ENCODE results near the gene CCDC13.

Gene CCDC13

DNA sequence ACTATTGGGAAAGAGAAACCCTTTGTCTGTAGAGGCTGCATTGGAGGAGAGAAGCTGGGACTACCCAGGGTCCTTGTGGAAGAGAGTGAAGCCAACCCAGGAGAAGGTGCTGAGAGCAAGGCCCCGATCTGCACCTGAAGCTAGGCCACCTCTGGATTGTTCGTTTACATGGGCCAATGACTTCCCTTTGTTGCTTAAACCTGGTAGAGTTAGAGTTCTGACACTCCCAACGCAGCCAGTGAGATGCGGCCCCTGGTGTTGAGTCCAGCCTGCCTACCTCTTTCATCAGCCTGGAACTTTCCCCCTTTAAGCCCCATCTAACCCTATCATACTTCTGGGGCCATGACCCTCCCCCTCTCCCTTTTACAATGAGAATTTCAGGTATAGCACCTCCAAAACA lies 30.8 kb downstream of the CCDC13 start:
- TF ChIP-seq GATA1 (IDR thresholded peaks at IDR 0.05; ENCODE audit: low read depth, low read length) = no peak
- TF ChIP-seq POLR2A (IDR thresholded peaks at IDR 0.05; ENCODE audit: low read length) = no peak
- no peak for DNase-seq

DNA sequence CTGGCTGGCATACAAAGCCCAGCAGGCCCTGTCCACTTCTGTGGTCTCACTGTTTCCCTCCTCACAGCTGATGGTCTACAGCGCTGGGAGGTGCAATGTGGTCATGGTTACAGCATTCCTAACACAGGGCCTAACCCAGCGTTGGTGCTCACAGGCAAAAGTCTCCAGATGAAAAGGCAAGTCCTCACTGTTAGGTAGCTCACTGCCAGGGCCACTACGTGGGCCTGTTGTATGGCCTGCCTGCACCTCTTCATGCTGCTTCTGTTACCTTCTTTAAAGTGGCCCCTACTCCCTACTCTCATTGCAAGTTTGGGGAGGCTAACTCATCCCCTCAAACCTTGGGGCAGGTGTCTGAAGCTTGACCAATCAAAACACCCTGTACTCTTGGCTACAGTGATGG lies 31.3 kb downstream of the CCDC13 start:
- no peak for DNase-seq
- TF ChIP-seq GATA1 (IDR thresholded peaks at IDR 0.05; ENCODE audit: low read depth, low read length) (no peak), POLR2A (IDR thresholded peaks at IDR 0.05; ENCODE audit: low read length) (no peak)

DNA sequence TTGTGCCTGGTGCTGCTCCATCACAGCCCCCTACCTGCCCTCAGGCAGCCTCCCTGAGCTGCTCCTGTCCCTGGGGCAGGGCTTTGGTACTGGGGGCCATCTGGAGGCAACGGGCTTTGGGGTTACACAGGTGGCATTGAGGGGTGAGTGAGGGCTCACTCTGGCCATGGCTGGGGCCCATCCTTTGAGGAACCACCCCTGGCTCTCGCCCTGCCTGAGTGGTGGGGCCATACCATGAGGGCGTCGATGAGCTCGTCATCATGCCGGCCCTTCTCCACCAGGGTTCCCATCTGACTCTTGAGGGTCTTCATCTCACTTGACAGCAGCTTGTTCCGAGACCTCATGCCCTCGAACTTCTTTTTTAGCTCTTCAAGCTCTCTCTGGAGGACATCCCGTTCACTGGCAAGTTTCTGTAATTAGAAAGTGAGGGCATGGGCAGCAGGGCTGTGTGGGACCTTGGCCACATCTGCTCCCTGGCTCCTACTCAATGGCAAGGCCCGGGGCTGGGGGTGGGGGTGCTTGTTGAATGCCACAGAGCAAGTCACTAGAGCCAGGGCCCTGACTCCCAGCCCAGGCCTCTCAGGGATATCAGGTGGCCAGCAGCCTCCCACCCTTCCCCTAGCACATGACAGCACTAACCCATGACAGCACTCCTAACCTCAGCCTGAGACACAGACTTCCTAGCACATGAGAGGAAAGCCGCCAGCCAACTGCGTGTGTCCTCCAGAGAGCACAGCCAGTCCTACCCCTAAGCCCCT lies 33.5 kb downstream of the CCDC13 start:
- TF ChIP-seq GATA1 (IDR thresholded peaks at IDR 0.05; ENCODE audit: low read depth, low read length) (no peak), POLR2A (IDR thresholded peaks at IDR 0.05; ENCODE audit: low read length) (no peak)
- DNase-seq = no peak

DNA sequence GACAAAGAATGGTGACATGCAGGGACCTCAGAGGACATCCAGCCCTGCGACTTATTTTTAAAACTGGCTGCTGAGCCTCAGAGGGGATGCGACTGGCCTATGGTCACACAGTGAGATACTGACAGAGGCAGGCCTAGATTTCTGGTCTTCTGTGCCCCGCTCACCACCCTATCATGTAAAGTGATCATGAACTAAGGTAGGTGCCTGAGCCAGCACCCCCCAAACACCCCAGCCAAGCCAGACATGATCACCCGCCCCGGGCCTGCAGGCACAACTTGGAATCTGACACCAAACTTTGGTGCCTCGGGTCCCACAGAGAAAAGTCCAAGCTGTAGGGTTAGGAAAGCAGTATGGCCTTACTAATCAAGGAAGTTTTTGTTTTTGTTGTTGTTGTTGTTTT lies 36.5 kb downstream of the CCDC13 start:
- no peak for DNase-seq
- TF ChIP-seq POLR2A (IDR thresholded peaks at IDR 0.05; ENCODE audit: low read length) (no peak), GATA1 (IDR thresholded peaks at IDR 0.05; ENCODE audit: low read depth, low read length) (no peak)

DNA sequence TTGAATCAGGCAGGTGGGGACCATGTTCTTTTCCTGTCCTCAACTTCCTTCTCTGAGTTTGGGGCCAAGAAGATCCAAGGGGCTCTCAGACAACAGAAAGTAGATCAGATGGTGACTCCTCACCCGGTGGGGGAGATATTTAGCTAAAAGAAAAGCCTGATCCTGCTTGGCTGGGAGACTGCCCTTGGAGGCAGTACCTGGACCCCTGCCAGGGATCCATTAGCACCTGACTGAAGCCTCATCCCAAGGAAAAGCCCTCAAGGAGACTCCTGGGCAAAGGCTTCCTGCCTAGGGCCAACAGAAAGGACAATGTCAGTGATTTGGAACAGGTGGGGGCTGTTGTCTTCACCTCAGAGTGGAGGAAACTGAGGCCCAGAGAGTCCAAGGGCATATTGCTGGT lies 37.0 kb downstream of the CCDC13 start:
- DNase-seq = no peak
- no peak for TF ChIP-seq GATA1 (IDR thresholded peaks at IDR 0.05; ENCODE audit: low read depth, low read length)
- TF ChIP-seq POLR2A (IDR thresholded peaks at IDR 0.05; ENCODE audit: low read length) = no peak

DNA sequence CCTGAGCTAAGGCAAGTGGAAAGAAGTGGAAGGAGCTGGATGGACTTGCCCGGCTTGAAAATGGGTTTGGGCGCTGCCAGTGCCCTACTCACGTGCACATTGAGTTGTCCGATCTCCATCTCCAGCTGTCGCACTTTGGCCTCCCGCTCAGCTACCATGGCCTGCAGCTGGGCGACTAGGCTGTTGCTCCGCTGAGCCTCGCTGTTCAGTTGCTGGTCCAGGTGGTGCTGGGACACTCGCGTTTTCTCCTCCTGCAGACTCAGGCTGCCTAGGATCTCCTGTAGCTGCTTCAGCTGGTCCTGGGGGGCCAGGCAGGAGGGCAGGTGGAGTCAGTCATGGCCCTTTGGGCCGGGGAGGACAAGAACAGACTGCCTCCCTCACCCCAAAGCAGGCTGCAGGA lies 37.4 kb downstream of the CCDC13 start:
- DNase-seq = no peak
- TF ChIP-seq POLR2A (IDR thresholded peaks at IDR 0.05; ENCODE audit: low read length) (no peak), GATA1 (IDR thresholded peaks at IDR 0.05; ENCODE audit: low read depth, low read length) (no peak)

DNA sequence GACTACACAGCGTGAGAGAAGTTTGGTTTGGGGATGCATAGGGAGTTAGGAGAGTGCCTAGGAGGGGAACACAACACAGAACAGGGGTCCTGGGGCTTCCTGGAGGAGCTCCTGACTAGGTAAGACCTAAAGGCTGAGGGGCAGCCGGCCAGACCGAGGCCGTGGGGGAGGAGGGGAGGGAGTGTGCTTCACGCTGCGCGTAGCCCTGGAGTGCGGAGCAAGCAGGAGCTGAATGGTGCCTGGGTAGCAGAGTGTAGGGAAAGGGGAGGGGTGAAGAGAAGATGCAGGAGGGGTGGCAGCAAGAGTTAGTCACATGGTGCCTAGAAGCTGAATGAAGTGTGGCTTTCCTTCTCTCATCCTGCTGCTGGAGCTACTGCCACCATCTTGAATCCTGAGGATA lies 38.0 kb downstream of the CCDC13 start:
- TF ChIP-seq POLR2A (IDR thresholded peaks at IDR 0.05; ENCODE audit: low read length) (no peak), GATA1 (IDR thresholded peaks at IDR 0.05; ENCODE audit: low read depth, low read length) (no peak)
- DNase-seq = no peak

DNA sequence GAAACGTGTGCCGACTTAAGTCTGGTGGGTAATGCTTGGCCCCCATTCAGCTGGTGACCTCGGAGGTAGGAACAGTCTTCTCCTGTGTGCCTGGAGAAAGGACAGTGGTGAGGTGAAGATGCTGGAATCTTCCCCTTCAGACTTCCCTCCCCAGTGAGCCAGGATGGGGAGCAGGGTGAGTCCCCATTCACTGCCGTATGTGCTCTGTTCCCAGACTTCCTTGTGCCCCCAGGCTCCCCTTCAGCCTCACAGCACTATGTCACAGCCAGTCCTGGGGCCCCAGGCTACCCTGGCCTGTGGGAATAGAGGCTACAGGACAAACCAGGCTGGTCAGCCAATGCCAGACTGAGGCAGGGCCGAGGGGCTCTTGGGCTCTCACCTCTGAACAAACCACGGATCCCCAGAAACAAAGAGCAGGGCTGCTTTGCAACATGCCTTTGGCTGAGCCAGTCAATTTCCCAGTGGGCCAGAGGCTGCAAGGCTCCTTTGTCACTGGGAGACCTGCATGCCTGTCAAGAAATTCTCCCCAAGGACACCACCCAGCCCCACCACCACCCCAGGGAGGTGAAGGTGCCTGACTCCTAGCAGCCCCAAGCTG lies 38.7 kb downstream of the CCDC13 start:
- DNase-seq = no peak
- TF ChIP-seq POLR2A (IDR thresholded peaks at IDR 0.05; ENCODE audit: low read length) (no peak), GATA1 (IDR thresholded peaks at IDR 0.05; ENCODE audit: low read depth, low read length) (no peak)

DNA sequence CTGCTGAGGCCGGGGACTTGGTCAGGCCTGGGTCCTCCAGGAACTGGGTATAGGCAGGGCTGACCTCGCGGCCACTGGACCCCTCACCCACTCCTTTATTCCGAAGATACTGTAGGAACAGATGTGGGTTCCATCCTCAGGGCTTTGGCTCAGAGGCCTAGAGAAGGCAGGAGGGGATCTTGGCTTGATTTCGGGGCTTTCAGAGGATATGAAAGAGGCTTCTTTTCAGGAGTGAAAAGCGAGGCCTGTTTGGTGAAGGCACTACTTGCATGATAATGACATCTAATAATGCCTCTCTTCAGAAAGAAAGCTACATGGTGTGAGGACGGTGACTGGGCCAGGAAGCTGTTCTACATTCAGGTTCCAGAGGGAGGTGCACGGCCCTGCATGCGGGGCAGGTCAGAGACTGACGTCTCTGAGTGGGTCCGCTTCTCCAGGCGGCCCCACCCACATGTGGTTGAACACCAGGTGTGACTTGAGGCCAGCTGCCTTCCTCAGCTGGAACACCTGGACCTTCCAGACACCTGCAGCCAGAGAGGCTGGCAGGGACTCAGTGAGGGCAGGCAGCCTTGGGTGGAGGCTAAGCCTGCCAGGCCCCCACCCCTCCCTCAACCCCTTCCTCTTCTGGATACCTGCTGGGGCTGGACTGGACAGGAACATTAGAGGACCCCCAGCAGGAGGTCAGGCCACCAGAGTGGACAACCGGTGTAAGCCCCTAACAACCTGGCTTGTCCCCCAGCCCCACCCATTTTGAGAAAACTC lies 39.4 kb downstream of the CCDC13 start:
- no peak for DNase-seq
- no peak for TF ChIP-seq POLR2A (IDR thresholded peaks at IDR 0.05; ENCODE audit: low read length)
- no peak for TF ChIP-seq GATA1 (IDR thresholded peaks at IDR 0.05; ENCODE audit: low read depth, low read length)

DNA sequence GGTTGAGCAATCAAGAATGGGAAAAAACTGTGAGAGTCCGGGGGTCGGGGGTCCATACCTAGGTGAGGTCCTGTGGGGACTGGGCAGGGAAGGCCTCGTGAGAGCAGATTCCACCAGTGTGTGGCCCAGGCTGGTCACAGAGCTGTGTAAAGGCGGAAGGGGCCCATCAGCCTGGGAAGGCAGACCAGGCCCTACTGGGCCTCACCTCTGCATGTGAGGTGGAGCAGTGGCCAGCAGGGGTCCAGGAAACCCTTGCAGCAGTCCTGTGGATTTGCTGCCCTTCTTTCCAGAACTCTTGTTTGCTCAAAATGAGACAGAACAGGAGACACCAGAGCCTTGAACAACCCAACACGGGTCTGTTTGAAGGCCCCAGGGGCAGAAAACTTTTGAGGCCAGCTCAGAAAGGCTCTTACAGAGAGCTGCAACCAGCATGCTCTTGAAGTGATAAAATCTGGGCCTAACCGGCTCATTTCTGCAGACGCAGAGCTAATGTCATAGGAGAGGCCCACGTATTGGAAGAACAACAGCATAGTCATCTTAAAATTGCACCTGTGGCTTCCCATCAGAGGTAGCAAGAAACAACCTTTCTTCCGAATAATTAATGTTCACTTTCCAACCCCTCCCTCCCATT lies 40.1 kb downstream of the CCDC13 start:
- TF ChIP-seq GATA1 (IDR thresholded peaks at IDR 0.05; ENCODE audit: low read depth, low read length) (no peak), POLR2A (IDR thresholded peaks at IDR 0.05; ENCODE audit: low read length) (no peak)
- DNase-seq = no peak

DNA sequence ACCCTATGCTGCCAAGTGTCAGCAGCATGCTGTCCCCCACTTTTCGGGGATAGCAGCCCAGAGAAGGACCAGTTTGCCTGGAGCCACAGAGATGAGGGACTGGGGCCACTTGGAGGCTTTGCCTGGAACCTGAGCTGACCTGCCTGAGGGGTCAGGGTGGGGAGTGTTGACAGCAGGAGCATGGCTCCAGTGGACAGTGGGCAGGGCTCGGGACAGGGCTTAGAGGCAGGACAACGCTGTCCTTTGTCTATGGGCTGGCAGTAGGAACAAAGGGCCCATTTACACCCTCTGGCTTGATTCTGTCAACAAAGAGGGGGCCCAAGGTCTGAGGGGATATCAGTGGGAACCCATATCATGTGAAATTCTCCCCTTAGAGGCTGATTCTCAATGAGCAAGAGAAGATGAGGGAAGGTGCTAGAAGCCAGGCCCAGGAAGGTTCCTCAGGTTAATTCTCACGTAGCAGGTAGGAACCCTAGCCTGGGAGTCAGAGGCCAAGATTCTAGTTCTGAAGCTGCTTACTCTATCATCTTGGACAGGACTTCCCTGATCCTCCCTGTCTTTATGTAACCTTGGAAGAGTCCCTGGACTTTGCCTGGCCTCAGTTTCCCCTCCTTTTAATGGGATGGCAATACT lies 40.7 kb downstream of the CCDC13 start:
- TF ChIP-seq GATA1 (IDR thresholded peaks at IDR 0.05; ENCODE audit: low read depth, low read length) = no peak
- no peak for TF ChIP-seq POLR2A (IDR thresholded peaks at IDR 0.05; ENCODE audit: low read length)
- DNase-seq = no peak

DNA sequence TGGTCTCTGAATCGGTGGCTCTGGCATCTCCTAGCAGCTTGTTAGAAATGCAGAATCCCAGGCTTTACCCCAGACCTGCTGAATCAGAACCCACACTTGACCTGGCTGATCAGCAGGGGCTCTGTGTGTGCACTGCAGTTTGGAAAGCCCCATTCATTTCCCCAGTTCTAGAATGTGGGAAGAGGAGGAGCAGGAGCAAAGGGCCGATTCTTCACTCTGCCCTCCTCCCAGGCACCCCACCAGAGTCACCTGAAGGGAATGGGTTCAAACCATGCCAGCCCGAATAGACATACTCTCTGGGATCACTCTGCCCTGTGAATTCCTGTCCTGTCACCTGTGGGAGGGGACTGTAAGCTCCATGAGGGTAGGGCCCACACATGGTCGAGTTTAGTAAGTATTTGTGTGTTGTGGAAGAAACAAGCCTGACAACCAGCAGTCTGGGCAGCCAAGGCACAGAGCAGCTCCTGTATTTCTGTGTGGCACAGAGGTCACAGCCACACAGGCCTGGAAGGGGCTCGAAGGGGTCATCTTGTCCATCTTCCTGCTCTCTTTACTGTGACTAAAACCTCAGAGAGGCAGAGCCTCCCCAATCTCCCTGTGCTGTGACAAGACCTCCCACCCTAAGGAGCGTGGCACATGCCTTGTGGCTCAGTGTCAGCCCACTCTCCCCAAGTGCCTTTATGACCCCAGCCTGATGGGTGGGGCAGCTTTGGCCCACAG lies 41.4 kb downstream of the CCDC13 start:
- TF ChIP-seq GATA1 (IDR thresholded peaks at IDR 0.05; ENCODE audit: low read depth, low read length) (no peak), POLR2A (IDR thresholded peaks at IDR 0.05; ENCODE audit: low read length) (no peak)
- no peak for DNase-seq

Measured in erythroblast (primary cell).